ENCODE data around the gene CYRIA. TPM values are rescaled to one million over a fixed set of nuclear protein-coding genes. Genes with fewer than 3 reads are reported as not detected.
A peak's percentile ranks its signal among the peaks of the same experiment; 100 is the strongest.

CYRIA gene
- total and polyA plus RNA-seq, 11 donors: 0.86 to 19.9 (median 2.7) TPM

DNA sequence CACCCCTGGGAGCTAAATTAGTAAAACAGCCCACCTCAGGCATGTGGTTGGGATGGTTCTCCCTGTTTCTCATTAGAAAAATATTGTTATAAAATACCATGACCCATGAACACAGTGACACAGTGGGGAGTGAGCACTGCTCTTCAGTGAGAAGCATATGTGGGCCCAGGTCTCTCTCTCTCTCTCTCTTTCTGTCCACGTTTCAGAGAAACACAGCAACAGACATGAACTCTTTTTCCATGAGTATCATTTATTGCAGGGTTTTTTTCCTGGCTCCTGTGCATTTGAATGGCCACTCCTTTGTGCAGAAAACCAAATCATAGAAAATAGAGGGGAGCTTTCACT, 41.2 kb downstream of the CYRIA start:
- no peaks in the 10 kb centered on the region for H3K27me3 ChIP-seq
- H3K4me3 ChIP-seq: no peak overlapping the region
- no peak for TF ChIP-seq POLR2A (IDR thresholded peaks at IDR 0.05)
- TF ChIP-seq, protein P1, sequence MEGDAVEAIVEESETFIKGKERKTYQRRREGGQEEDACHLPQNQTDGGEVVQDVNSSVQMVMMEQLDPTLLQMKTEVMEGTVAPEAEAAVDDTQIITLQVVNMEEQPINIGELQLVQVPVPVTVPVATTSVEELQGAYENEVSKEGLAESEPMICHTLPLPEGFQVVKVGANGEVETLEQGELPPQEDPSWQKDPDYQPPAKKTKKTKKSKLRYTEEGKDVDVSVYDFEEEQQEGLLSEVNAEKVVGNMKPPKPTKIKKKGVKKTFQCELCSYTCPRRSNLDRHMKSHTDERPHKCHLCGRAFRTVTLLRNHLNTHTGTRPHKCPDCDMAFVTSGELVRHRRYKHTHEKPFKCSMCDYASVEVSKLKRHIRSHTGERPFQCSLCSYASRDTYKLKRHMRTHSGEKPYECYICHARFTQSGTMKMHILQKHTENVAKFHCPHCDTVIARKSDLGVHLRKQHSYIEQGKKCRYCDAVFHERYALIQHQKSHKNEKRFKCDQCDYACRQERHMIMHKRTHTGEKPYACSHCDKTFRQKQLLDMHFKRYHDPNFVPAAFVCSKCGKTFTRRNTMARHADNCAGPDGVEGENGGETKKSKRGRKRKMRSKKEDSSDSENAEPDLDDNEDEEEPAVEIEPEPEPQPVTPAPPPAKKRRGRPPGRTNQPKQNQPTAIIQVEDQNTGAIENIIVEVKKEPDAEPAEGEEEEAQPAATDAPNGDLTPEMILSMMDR (IDR thresholded peaks at IDR 0.05): no peak
- H3K4me1 ChIP-seq: peaks cover 0 to 84% (median 35%) of the 10 kb centered on the region in 12 donors
- intact Hi-C loops (cut with DNase I): loop anchor here in 1 of 10 donors (5.0 kb wide), 1 partner anchor 38 kb away; no protein-coding TSS in a partner anchor
- H3K36me3 ChIP-seq: peaks cover 0 to 41% (median 18%) of the 10 kb centered on the region in 9 donors
- H3K9me3 ChIP-seq: no peaks in the 10 kb centered on the region
- 52 to 65% (median 61%) methylated on average over 1 of the region's 1 CpG for WGBS, 4 donors
- H3K27ac ChIP-seq: peak overlapping the region in 10 of 12 donors; percentile 11 to 94 (median 58)
- no peak for ATAC-seq
- no peak for DNase-seq

DNA sequence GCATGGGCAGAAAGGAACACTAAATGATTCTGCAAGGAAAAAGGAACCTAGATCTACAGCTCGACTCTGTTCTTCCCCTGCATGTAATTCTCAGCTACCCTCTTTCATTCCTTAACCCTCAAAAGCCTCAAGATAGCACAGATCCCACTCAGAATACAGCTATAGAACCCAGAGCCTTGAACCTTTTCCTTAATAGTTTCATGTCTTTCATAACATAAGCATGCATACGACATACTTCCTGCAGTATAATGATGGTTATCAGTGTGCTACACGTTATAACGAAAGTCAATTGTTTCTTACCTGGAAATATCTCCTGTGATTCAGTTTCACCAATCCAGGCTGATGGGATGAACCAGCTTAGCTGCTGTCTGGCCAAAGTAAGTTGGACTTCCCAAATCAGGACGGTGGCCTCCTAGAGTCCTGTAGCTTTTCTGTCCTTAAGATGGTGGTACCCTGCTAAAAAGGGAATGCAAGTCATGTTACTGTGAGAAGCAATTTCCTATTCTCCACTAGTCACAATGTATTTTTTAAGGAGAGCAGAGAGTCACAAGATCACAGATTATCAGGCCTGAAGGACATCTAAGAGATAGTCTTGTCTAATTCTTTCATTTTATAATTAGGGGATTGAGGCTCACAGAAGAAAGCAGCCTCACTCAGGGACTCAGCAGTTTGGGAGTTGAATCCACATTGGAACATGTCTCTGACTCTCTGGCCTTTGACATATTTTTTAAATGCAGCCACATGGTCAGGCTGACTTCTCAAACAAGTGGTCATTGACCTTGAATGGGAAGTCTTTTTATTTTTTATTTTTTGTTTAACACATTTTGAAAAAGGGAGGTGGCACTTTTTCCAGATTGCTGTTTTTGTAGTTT, 41.8 kb downstream of the CYRIA start:
- H3K4me3 ChIP-seq: no peak overlapping the region
- H3K4me1 ChIP-seq: peaks cover 0 to 79% (median 32%) of the 10 kb centered on the region in 12 donors
- H3K36me3 ChIP-seq: peaks cover 0 to 46% (median 20%) of the 10 kb centered on the region in 9 donors
- H3K27ac ChIP-seq: peak overlapping the region in 6 of 12 donors; percentile 35 to 94 (median 65)
- ATAC-seq: no peak
- 76 to 82% (median 80%) methylated on average over 5 of the region's 5 CpGs for WGBS, 4 donors
- TF ChIP-seq, protein P1 (IDR thresholded peaks at IDR 0.05): no peak
- no peak for TF ChIP-seq POLR2A (IDR thresholded peaks at IDR 0.05)
- no peak for DNase-seq
- intact Hi-C loops (cut with DNase I): loop anchor here in 1 of 10 donors (5.0 kb wide), 1 partner anchor 39 kb away; no protein-coding TSS in a partner anchor
- no peaks in the 10 kb centered on the region for H3K9me3 ChIP-seq
- no peaks in the 10 kb centered on the region for H3K27me3 ChIP-seq

DNA sequence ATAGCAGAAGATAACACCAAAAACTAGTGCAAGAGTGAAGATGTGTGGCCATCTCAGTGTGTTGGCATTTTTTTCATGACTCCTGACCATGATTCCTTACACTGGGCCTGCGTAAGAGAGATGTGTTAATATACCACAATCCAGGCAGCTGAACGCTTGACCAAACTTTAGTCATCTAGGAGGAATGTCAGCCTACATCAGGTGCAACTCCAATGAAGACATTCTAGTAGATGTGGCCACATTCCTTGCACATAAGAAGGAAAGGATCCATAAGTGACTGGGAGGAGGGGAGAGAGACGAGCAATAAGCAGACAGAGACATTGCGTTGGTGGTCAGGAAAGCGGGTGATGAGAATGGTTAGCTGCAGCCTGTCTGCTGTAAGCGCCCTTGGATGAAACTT, 42.6 kb downstream of the CYRIA start:
- Histone ChIP-seq H3K27me3 (no peaks in the 10 kb centered on the region), H3K9me3 (no peaks in the 10 kb centered on the region), H3K4me3 (no peak overlapping the region), H3K27ac (peak overlapping the region in 3 of 12 donors; percentile 33 to 94 (median 71)), H3K4me1 (peaks cover 0 to 79% (median 31%) of the 10 kb centered on the region in 12 donors), H3K36me3 (peaks cover 0 to 54% (median 20%) of the 10 kb centered on the region in 9 donors)
- intact Hi-C loops (cut with DNase I): loop anchor here in 1 of 10 donors (5.0 kb wide), 1 partner anchor 39 kb away; no protein-coding TSS in a partner anchor
- TF ChIP-seq, protein P1 (IDR thresholded peaks at IDR 0.05): no peak
- TF ChIP-seq POLR2A (IDR thresholded peaks at IDR 0.05): no peak
- WGBS, 4 donors: 89 to 95% (median 93%) methylated on average over 6 of the region's 6 CpGs
- DNase-seq (no peak), ATAC-seq (no peak)

DNA sequence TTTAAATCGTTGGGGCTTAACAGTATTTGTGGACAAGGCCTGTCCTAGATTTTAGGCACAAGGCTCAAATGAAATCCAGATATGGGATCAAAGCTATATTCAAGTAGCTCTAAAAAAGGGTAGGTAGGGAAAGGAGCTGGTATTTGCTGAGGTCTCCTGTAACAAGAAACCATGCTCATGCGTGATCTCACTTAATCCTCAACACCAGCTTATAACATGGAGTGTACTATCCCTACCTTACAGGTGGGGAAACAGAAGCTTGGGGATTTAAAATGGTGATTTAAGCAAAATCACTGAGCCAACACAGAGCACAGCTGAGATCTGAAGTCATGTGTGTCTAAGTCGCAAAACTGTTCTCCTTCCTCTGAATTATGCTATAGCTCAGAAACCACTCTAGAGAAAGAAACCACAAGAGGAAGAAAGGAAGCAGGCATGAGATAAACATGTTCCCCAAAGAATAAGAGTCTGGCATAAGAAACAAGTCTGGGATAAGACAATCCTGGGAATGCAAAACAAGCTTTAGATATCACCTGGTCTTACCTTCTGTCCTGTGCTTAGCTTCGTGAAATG, 43.1 kb downstream of the CYRIA start:
- TF ChIP-seq, protein P1 (IDR thresholded peaks at IDR 0.05): no peak
- TF ChIP-seq POLR2A (IDR thresholded peaks at IDR 0.05): no peak
- Histone ChIP-seq H3K36me3 (peaks cover 0 to 54% (median 20%) of the 10 kb centered on the region in 9 donors), H3K4me1 (peaks cover 0 to 79% (median 31%) of the 10 kb centered on the region in 12 donors), H3K9me3 (no peaks in the 10 kb centered on the region), H3K4me3 (no peak overlapping the region), H3K27me3 (no peaks in the 10 kb centered on the region), H3K27ac (peak overlapping the region in 5 of 12 donors; percentile 43 to 94 (median 52))
- intact Hi-C loops (cut with DNase I): loop anchor here in 1 of 10 donors (5.0 kb wide), 1 partner anchor 40 kb away; no protein-coding TSS in a partner anchor
- DNase-seq: no peak
- peak in 1 of 4 donors; percentile 23 for ATAC-seq
- WGBS, 4 donors: 77 to 82% (median 79%) methylated on average over 4 of the region's 4 CpGs

Measured in heart left ventricle (tissue), 16 donors.